ENCODE data around the gene MEGF11. TPM values are rescaled to one million over a fixed set of nuclear protein-coding genes. Genes with fewer than 3 reads are reported as not detected.

Gene MEGF11
- total RNA-seq, 6 experiments from 2014 or later = not detected

DNA sequence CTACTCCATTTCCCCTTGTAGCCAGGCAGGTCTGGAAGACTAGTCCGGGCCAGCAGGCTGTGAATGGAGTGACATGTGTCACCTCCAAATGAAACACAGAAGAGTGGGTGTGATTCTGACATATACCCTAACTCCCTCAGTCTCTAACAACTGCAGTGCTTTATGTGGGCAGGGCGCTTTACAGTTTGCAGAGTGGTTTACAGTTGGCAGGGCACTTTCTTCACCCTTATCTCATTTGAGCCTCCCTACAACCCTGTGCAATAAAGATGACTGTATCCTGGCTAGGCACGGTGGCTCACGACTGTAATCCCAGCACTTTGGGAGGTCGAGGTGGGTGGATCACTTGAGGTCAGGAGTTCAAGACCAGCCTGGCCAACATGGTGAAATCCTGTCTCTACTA is 208.0 kb downstream of the MEGF11 start:
- intact Hi-C loops (cut with DNase I) = no loop called here
- no peak for DNase-seq
- whole genome bisulfite sequencing (ENCODE audit: insufficient coverage, low coverage, low lambda C conversion rate, missing lambda C conversion rate) = 51% methylated on average over 4 of the region's 5 CpGs

DNA sequence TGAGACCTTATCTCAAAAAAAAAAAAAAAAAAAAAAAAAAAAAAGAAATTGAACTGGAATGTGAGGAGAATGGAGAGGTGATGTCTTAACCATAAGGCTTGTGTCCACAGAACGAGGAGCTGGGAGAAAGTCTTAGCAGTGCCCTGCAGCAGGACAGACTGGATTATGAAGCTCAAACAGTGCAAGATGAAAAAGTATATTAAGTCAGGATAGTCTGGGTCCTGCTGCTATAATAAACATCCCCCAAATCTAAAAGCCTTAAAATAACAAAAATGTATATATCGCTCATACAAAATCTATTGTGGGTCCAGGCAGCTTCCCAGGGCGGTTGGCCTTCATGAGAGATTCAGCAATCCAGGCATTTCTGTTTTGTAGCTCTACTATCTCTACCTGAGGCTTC is 208.7 kb downstream of the MEGF11 start:
- H3K27me3 ChIP-seq = no peaks in the 10 kb centered on the region
- 52% methylated on average over 3 of the region's 3 CpGs for WGBS (ENCODE audit: insufficient coverage, low coverage, low lambda C conversion rate, missing lambda C conversion rate)
- DNase-seq = no peak
- H3K9me3 ChIP-seq = no peaks in the 10 kb centered on the region
- H3K27ac ChIP-seq = no peak overlapping the region
- TF ChIP-seq POLR2A (IDR thresholded peaks at IDR 0.05) = no peak
- TF ChIP-seq, protein P1, sequence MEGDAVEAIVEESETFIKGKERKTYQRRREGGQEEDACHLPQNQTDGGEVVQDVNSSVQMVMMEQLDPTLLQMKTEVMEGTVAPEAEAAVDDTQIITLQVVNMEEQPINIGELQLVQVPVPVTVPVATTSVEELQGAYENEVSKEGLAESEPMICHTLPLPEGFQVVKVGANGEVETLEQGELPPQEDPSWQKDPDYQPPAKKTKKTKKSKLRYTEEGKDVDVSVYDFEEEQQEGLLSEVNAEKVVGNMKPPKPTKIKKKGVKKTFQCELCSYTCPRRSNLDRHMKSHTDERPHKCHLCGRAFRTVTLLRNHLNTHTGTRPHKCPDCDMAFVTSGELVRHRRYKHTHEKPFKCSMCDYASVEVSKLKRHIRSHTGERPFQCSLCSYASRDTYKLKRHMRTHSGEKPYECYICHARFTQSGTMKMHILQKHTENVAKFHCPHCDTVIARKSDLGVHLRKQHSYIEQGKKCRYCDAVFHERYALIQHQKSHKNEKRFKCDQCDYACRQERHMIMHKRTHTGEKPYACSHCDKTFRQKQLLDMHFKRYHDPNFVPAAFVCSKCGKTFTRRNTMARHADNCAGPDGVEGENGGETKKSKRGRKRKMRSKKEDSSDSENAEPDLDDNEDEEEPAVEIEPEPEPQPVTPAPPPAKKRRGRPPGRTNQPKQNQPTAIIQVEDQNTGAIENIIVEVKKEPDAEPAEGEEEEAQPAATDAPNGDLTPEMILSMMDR (IDR thresholded peaks at IDR 0.05) = no peak
- H3K4me3 ChIP-seq = no peak overlapping the region
- no peaks in the 10 kb centered on the region for H3K36me3 ChIP-seq
- no peak for ATAC-seq
- no peaks in the 10 kb centered on the region for H3K4me1 ChIP-seq
- intact Hi-C loops (cut with DNase I) = no loop called here

More for the DNA sequence above, 208.0 kb downstream of the MEGF11 start:
- Histone ChIP-seq H3K27me3 (no peaks in the 10 kb centered on the region), H3K4me3 (no peak overlapping the region), H3K27ac (no peak overlapping the region), H3K4me1 (no peaks in the 10 kb centered on the region), H3K9me3 (no peaks in the 10 kb centered on the region), H3K36me3 (no peaks in the 10 kb centered on the region)
- ATAC-seq = no peak
- TF ChIP-seq, protein P1 (IDR thresholded peaks at IDR 0.05) = no peak
- no peak for TF ChIP-seq POLR2A (IDR thresholded peaks at IDR 0.05)

DNA sequence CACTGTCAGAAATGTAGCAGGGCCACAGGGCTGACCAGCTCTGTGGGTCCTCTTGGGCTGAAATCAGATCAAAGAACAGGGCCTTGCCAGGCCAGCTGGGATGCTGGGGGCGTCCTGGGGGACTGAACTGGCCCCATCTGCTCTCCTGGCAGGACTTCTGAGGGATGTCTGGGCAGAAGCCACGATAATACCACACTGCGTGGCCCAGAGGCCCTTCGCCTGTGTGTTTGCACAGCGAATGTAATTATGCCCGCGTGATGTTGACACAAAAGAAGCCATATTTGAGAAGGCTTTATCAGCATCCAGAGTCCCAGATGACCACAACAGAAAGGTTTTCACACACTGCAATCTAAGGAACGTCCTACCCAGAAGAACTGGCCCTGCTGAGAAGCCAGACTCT is 210.3 kb downstream of the MEGF11 start:
- Histone ChIP-seq H3K4me3 (no peak overlapping the region), H3K36me3 (no peaks in the 10 kb centered on the region), H3K9me3 (no peaks in the 10 kb centered on the region), H3K27me3 (no peaks in the 10 kb centered on the region), H3K4me1 (no peaks in the 10 kb centered on the region), H3K27ac (no peak overlapping the region)
- DNase-seq (no peak), ATAC-seq (no peak)
- intact Hi-C loops (cut with DNase I) = no loop called here
- TF ChIP-seq POLR2A (IDR thresholded peaks at IDR 0.05) = no peak
- TF ChIP-seq, protein P1 (IDR thresholded peaks at IDR 0.05) = no peak
- WGBS (ENCODE audit: insufficient coverage, low coverage, low lambda C conversion rate, missing lambda C conversion rate) = 35% methylated on average over 7 of the region's 8 CpGs

DNA sequence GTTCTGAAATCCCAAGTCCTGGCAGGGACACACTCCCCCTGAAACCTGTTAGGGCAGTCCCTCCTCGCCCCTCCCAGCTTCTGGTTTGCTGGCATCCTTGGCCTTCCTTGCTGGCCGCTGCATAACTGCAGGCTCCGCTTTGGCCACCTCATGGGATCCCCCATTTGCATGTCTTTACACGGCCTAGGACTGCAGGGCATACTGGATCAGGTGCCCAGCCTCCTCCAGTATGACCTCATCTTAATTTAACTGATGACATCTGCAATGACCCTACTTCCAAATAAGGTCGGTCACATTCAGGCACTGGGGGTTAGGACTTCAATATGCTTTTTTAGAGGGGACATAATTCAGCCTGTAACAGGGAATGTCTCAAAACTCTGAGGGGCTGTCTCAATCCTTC is 210.9 kb downstream of the MEGF11 start:
- Histone ChIP-seq H3K9me3 (no peaks in the 10 kb centered on the region), H3K27ac (no peak overlapping the region), H3K27me3 (no peaks in the 10 kb centered on the region), H3K36me3 (no peaks in the 10 kb centered on the region), H3K4me1 (no peaks in the 10 kb centered on the region), H3K4me3 (no peak overlapping the region)
- WGBS (ENCODE audit: insufficient coverage, low coverage, low lambda C conversion rate, missing lambda C conversion rate) = 70% methylated on average over 5 of the region's 5 CpGs
- no peak for ATAC-seq
- no peak for TF ChIP-seq POLR2A (IDR thresholded peaks at IDR 0.05)
- TF ChIP-seq, protein P1 (IDR thresholded peaks at IDR 0.05) = no peak
- intact Hi-C loops (cut with DNase I) = no loop called here
- DNase-seq = no peak

DNA sequence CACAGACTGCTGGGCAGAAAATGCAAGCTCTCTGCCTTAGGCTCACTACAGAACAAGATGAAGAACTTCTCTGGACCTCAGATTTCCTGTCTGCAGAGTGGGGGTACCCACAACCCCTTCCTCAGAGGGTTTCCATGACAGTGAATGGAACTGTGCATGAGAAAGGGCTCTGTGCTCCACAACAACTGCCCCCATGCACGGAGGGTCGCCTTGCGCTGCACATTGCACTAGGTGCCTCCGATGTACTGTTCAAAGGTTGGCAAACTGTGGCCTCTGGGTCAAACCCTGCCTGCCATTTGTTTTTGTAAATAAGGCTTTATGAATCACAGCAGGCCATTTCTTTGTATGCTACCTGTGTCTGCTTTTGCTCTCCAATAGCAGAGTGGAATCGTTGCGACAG is 212.3 kb downstream of the MEGF11 start:
- no peak for DNase-seq

More for the DNA sequence above, 212.3 kb downstream of the MEGF11 start:
- no peak for ATAC-seq
- intact Hi-C loops (cut with DNase I) = no loop called here
- no peaks in the 10 kb centered on the region for H3K4me1 ChIP-seq
- H3K36me3 ChIP-seq = no peaks in the 10 kb centered on the region
- TF ChIP-seq, protein P1 (IDR thresholded peaks at IDR 0.05) = no peak
- TF ChIP-seq POLR2A (IDR thresholded peaks at IDR 0.05) = no peak
- 57% methylated on average over 6 of the region's 6 CpGs for WGBS (ENCODE audit: insufficient coverage, low coverage, low lambda C conversion rate, missing lambda C conversion rate)
- no peaks in the 10 kb centered on the region for H3K9me3 ChIP-seq
- no peaks in the 10 kb centered on the region for H3K27me3 ChIP-seq
- no peak overlapping the region for H3K4me3 ChIP-seq
- no peak overlapping the region for H3K27ac ChIP-seq

All from right lobe of liver (tissue), 6 donors.